Endothelial cell (in vitro differentiated cells): ENCODE results near the gene LRP2. TPM values are rescaled to one million over a fixed set of nuclear protein-coding genes. Genes with fewer than 3 reads are reported as not detected.
A peak's percentile ranks its signal among the peaks of the same experiment; 100 is the strongest.
"Not testable (repeated sequence)": the region's sequence is repeated elsewhere in the genome, so short reads cannot be mapped to it uniquely, and the experiment has no call there.

Experiments used
- DNase-seq: peaks from one replicate; pipeline ENCODE4 v3.0.0; 2021; ENCODE audit warnings: low spot score
- H3K27ac Mint-ChIP-seq: one replicate; pipeline ENCODE4 v1.8.0; 2021; ENCODE audit warnings: mixed read lengths, inconsistent platforms; ENCODE audit not compliant: unreplicated experiment
- H3K27me3 Mint-ChIP-seq: one replicate; pipeline ENCODE4 v1.8.0; 2021; ENCODE audit warnings: mild to moderate bottlenecking, moderate library complexity, mixed read lengths, inconsistent platforms; ENCODE audit not compliant: unreplicated experiment
- H3K36me3 Mint-ChIP-seq: one replicate; pipeline ENCODE4 v1.8.0; 2021; ENCODE audit warnings: mild to moderate bottlenecking, low read depth, mixed read lengths, inconsistent platforms; ENCODE audit not compliant: unreplicated experiment
- H3K4me1 Mint-ChIP-seq: one replicate; pipeline ENCODE4 v1.8.0; 2021; ENCODE audit warnings: mild to moderate bottlenecking, mixed read lengths, inconsistent platforms; ENCODE audit not compliant: unreplicated experiment
- H3K4me3 Mint-ChIP-seq: one replicate; pipeline ENCODE4 v1.8.0; 2021; ENCODE audit warnings: mild to moderate bottlenecking, mixed read lengths, inconsistent platforms; ENCODE audit not compliant: unreplicated experiment
- H3K9me3 Mint-ChIP-seq: one replicate; pipeline ENCODE4 v1.8.0; 2021; ENCODE audit warnings: mixed read lengths, inconsistent platforms; ENCODE audit not compliant: unreplicated experiment
- CTCF ChIP-seq: fragments of 200-600 bp; sonication (generic); IDR thresholded peaks from one replicate; pipeline ENCODE4 v1.5.0; 2021; ENCODE audit warnings: antibody characterized with exemption; ENCODE audit not compliant: unreplicated experiment
- long read RNA-seq: library from polyadenylated mRNA; unstranded; transcript quantifications from one replicate; pipeline ENCODE4 v2.0.0, GENCODE V29; 2020; ENCODE audit not compliant: unreplicated experiment
- total RNA-seq: library from RNA; stranded (reverse); fragmentation: NEBNext Ultra II Directional; extraction: Animal tissue kit (Norgen Biotek cat#: 25700); gene quantifications from one replicate; pipeline ENCODE4 v1.2.1, GENCODE V29; 2021; ENCODE audit not compliant: unreplicated experiment

LRP2 gene
- 0.23 TPM for total RNA-seq
- long read RNA-seq, partial matches to known transcripts: 0 of 1 reads
- long read RNA-seq, other reads (novel, unspliced or antisense): 1 of 1 reads

DNA sequence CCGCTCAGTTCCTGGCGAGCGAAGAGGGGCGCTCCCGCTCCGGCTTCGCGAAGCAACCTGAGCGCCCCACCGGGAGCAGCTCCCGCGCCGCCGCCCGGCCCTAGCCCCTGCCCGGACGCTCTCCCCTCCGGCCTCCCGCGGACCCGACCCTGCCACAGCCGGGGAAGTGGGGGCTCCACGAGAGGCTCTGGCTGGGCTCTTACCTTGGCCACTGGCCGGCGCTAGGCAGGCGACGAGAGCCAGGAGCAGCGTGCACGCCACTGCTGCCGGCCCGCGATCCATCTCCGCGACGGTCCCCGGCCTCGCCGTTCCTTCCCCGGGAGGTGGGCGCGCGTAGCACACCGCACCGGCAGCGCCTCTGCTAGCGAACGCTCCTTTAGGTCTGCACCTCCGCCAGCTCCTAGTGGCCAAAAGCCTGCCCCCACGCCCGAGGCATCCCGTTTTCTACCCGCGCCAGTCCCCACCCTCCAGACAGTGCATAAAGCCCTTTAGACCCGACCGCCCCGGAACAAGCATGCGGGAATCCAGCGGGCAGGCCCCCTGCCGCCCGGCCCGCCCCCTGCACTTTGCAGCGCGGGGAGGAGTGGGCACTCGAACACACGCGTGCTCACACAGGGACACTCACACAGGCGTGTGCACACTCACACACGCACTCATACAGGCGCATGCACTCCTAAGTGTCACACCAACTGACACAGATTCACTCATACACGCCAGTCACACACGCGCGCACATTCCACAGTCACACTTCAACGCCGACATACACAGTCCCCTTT, at the start of gene LRP2:
Gene LRP2 (minus strand): TSS at position 417 of the 776 bp plus-strand sequence. CDS start 135 bp downstream, at position 282.
- peaks cover 32% of the 10 kb centered on the region for H3K27me3 Mint-ChIP-seq
- peak; percentile 42 for DNase-seq
- no peak for TF ChIP-seq CTCF
- H3K4me3 Mint-ChIP-seq: peak within 1 kb of the TSS; percentile 86
- H3K36me3 Mint-ChIP-seq: peaks cover 9% of the 10 kb centered on the region
- peak within 1 kb of the TSS; percentile 81 for H3K27ac Mint-ChIP-seq
- no peaks in the 10 kb centered on the region for H3K9me3 Mint-ChIP-seq
- H3K4me1 Mint-ChIP-seq: peaks cover 29% of the 10 kb centered on the region

DNA sequence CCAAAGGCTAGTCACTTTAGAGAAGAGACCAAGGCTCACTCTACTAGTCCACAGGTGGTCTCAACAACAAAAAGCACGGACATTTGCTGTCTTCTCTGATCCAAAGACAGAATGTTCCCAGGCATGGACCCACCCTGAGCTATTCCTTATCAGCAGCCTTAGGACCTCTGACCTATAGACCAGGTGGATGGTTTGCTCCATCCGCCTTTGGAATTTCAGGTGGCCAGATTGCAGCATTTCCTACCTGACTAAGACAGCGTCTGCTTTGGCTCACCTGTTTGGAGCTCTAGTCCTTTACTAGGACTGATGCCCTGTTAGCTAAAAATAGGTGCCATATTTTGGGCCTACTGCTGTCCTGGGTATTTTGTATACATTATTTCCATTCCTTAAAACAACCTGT, 44.6 kb upstream of the LRP2 start:
- H3K4me1 Mint-ChIP-seq: no peaks in the 10 kb centered on the region
- no peak for DNase-seq
- H3K36me3 Mint-ChIP-seq: no peaks in the 10 kb centered on the region
- no peak overlapping the region for H3K4me3 Mint-ChIP-seq
- H3K27me3 Mint-ChIP-seq: no peaks in the 10 kb centered on the region
- H3K27ac Mint-ChIP-seq: no peak overlapping the region
- no peaks in the 10 kb centered on the region for H3K9me3 Mint-ChIP-seq
- no peak for TF ChIP-seq CTCF

DNA sequence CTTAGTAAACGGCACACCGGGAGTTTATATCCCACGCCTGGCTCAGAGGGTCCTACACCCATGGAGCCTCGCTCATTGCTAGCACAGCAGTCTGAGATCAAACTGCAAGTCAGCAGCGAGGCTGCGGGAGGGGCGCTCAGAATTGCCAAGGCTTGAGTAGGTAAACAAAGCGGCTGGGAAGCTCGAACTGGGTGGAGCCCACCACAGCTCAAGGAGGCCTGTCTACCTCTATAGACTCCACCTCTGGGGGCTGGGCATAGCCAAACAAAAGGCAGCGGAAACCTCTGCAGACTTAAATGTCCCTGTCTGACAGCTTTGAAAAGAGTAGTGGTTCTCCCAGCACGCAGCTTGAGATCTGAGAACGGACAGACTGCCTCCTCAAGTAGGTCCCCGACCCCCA, 37.2 kb upstream of the LRP2 start:
- DNase-seq, H3K9me3 Mint-ChIP-seq, H3K4me3 Mint-ChIP-seq, H3K36me3 Mint-ChIP-seq, H3K27ac Mint-ChIP-seq, H3K27me3 Mint-ChIP-seq, H3K4me1 Mint-ChIP-seq: not testable (repeated sequence)

GRCh38 chr2:169397697-169398096, 35.4 kb upstream of the LRP2 start:
- Mint-ChIP-seq H3K4me3 (no peak overlapping the region), H3K9me3 (no peaks in the 10 kb centered on the region), H3K4me1 (no peaks in the 10 kb centered on the region), H3K36me3 (no peaks in the 10 kb centered on the region), H3K27me3 (peaks cover 1% of the 10 kb centered on the region), H3K27ac (no peak overlapping the region)
- TF ChIP-seq CTCF: no peak
- DNase-seq: no peak

- DNase-seq: no peak
- H3K9me3 Mint-ChIP-seq: no peaks in the 10 kb centered on the region
- H3K4me1 Mint-ChIP-seq: no peaks in the 10 kb centered on the region
- no peak for TF ChIP-seq CTCF
- no peak overlapping the region for H3K4me3 Mint-ChIP-seq
- no peaks in the 10 kb centered on the region for H3K36me3 Mint-ChIP-seq
- H3K27ac Mint-ChIP-seq: no peak overlapping the region
- peaks cover 1% of the 10 kb centered on the region for H3K27me3 Mint-ChIP-seq
Measured at GRCh38 chr2:169395821-169396374, 33.6 kb upstream of the LRP2 start.
